HepG2 (cell line): Measurements from ENCODE around the gene SPDYE6. TPM values are rescaled to one million over a fixed set of nuclear protein-coding genes. Genes with fewer than 3 reads are reported as not detected.
"Not testable (repeated sequence)": the region's sequence is repeated elsewhere in the genome, so short reads cannot be mapped to it uniquely, and the experiment has no call there.

Experiments used
- ATAC-seq: fragments of 200-7000 bp; cut with Tn5 transposase; 3 replicates; pipeline ENCODE4 v1.9.1; 2020; ENCODE audit warnings: mild to moderate bottlenecking, moderate library complexity
- BruUV-seq: library from RNA; stranded (reverse); fragments of 400-500 nt; replicated peaks from 2 replicates; lab custom pipeline; 2021; lab: Mats Ljungman, UMichigan
- CTCF ChIA-PET: fragments of 300-600 bp; formaldehyde crosslinking; extraction: SDS; loops from one replicate; lab custom pipeline; 2021; ENCODE audit warnings: low total read pairs, inconsistent platforms, low intra/inter-chr PET ratio; lab: Yijun Ruan, JAX
- POLR2A ChIA-PET: fragments of 350-600 bp; sonication (Branson Sonifier 250); formaldehyde crosslinking; loops from one replicate; lab custom pipeline; 2020; ENCODE audit warnings: antibody characterized with exemption, inconsistent platforms; lab: Yijun Ruan, JAX
- DNase-seq: peaks from one replicate; pipeline ENCODE4 v3.0.0-alpha.2; 2015; ENCODE audit warnings: low spot score
- FAIRE-seq: peaks from 3 replicates; lab custom pipeline; 2011; peaks lifted over from hg19 to GRCh38; lab: Jason Lieb, UNC
- H2AFZ ChIP-seq: one replicate; pipeline ENCODE4 v1.6.1; 2011; ENCODE audit warnings: low read length, inconsistent platforms
- H3K27ac ChIP-seq: fragments of 300-600 bp; 3 replicates; pipeline ENCODE4 v1.8.0; 2011; ENCODE audit warnings: mixed run types, mild to moderate bottlenecking, mixed read lengths, low read length, inconsistent platforms; ENCODE audit not compliant: insufficient read depth; ENCODE audit errors: extremely low read length
- H3K27me3 ChIP-seq, 2 experiments: fragments of 200-600 bp in 1 of 2; 2 replicates in 1 of 2; 3 replicates in 1 of 2; pipeline versions ENCODE4 v1.6.0 to v1.8.0; 2011; ENCODE audit warnings: low read length in 2 of 2, mild to moderate bottlenecking in 2 of 2, moderate library complexity in 2 of 2, inconsistent platforms in 1 of 2; ENCODE audit not compliant: insufficient read depth in 2 of 2, control insufficient read depth in 1 of 2
- H3K36me3 ChIP-seq, 2 experiments: fragments of 200-600 bp in 1 of 2; replicated peaks in 1 of 2; 2 replicates in 1 of 2; 3 replicates in 1 of 2; pipeline versions ENCODE4 v1.5.1 to v1.8.0; 2011; ENCODE audit warnings: low read length in 2 of 2, inconsistent platforms in 1 of 2; ENCODE audit not compliant: insufficient read depth in 2 of 2, control insufficient read depth in 1 of 2
- H3K4me1 ChIP-seq: 2 replicates; pipeline ENCODE4 v1.5.1; 2012; ENCODE audit warnings: low read length, inconsistent platforms; ENCODE audit not compliant: insufficient read depth
- H3K4me2 ChIP-seq: 2 replicates; pipeline ENCODE4 v1.6.0; 2011; ENCODE audit warnings: low read depth, low read length, inconsistent platforms
- H3K4me3 ChIP-seq, 3 experiments: fragments of 200-600 bp in 1 of 3; sonication (generic), shearing (Covaris generic) in 1 of 3; replicated peaks in 1 of 3; 2 replicates each; pipeline ENCODE4 v1.5.1; 2011 to 2016; ENCODE audit warnings: low read length in 3 of 3, inconsistent platforms in 2 of 3, low read depth in 2 of 3, mild to moderate bottlenecking in 2 of 3, control low read depth in 1 of 3, mixed read lengths in 1 of 3; ENCODE audit not compliant: insufficient read depth in 1 of 3
- H3K79me2 ChIP-seq: one replicate; pipeline ENCODE4 v1.6.1; 2011; ENCODE audit warnings: low read length, inconsistent platforms; ENCODE audit not compliant: insufficient read depth
- H3K9ac ChIP-seq: 2 replicates; pipeline ENCODE4 v1.6.0; 2011; ENCODE audit warnings: mild to moderate bottlenecking, low read depth, low read length, inconsistent platforms; ENCODE audit not compliant: insufficient read depth
- H3K9me3 ChIP-seq: 2 replicates; pipeline ENCODE4 v1.5.1; 2012; ENCODE audit warnings: mild to moderate bottlenecking, low read length
- H4K20me1 ChIP-seq: 2 replicates; pipeline ENCODE4 v1.6.0; 2011; ENCODE audit warnings: inconsistent platforms, mild to moderate bottlenecking, low read length, moderate library complexity; ENCODE audit not compliant: insufficient read depth
- ARID2 ChIP-seq: sonication (generic); formaldehyde crosslinking; IDR thresholded peaks from 2 replicates; pipeline ENCODE4 v1.8.1; 2022; ENCODE audit warnings: mild to moderate bottlenecking, missing genetic modification reagents, borderline replicate concordance
- CCDC6 ChIP-seq: sonication (generic); formaldehyde crosslinking; IDR thresholded peaks from 2 replicates; pipeline ENCODE4 v1.8.1; 2022; ENCODE audit warnings: mild to moderate bottlenecking, missing genetic modification reagents, moderate library complexity
- GATAD2A ChIP-seq: IDR thresholded peaks from 2 replicates; pipeline ENCODE4 v1.6.1; 2016
- MAFK ChIP-seq, 2 experiments: IDR thresholded peaks in 1 of 2; conservative IDR thresholded peaks in 1 of 2; 2 replicates each; pipeline ENCODE4 v1.6.1; 2011; ENCODE audit warnings: improper control_type of control experiment in 2 of 2, low read length in 2 of 2
- PHF21A ChIP-seq: sonication (generic); formaldehyde crosslinking; IDR thresholded peaks from 2 replicates; pipeline ENCODE4 v1.5.0; 2020; ENCODE audit warnings: mild to moderate bottlenecking, missing genetic modification reagents
- TSC22D2 ChIP-seq: sonication (generic); formaldehyde crosslinking; IDR thresholded peaks from 2 replicates; pipeline ENCODE4 v1.5.1; 2020; ENCODE audit warnings: missing genetic modification reagents, mild to moderate bottlenecking, borderline replicate concordance
- ZBTB21 ChIP-seq: sonication (generic); formaldehyde crosslinking; IDR thresholded peaks from 2 replicates; pipeline ENCODE4 v1.4.0; 2020; ENCODE audit warnings: missing genetic modification reagents
- ZNF282 ChIP-seq: fragments of 450-650 bp; IDR thresholded peaks from 2 replicates; pipeline ENCODE4 v1.6.1; 2018; ENCODE audit not compliant: partially characterized antibody
- WGBS: methylation state at CpG from one replicate; pipeline ENCODE4 v1.1.6; 2017; ENCODE audit warnings: low lambda C conversion rate; 5-methylcytosine and 5-hydroxymethylcytosine counted together
- in situ Hi-C: cut with HindIII; loops from 2 replicates; pipeline ENCODE4 v1.10.0; 2017; ENCODE audit warnings: low pct_unique_long_range_greater_than_20kb; ENCODE audit not compliant: extremely low pct_ligation_motif_present
- intact Hi-C: fragments of 100-400 bp; cut with micrococcal nuclease; formaldehyde crosslinking; loops from one replicate; pipeline ENCODE4 v1.10.0; 2022; ENCODE audit not compliant: unreplicated experiment
- polyA plus RNA-seq, 8 experiments: library from polyadenylated mRNA; depleted of rRNA in 3 of 8; stranded (reverse) in 7 of 8; unstranded in 1 of 8; fragments of >200 nt; fragmentation: Illumina TruSeq in 4 of 8; extraction: Trizol in 4 of 8; gene quantifications; 2 replicates each; pipeline versions ENCODE4 v1.2.1 to v1.2.3, GENCODE V29; 2011 to 2016; ENCODE audit warnings: low read depth in 4 of 8, missing spikeins in 1 of 8, mixed read lengths in 1 of 8; ENCODE audit not compliant: insufficient read depth in 1 of 8
- total RNA-seq, 5 experiments: library from RNA; depleted of rRNA; stranded (reverse); fragments of >200 nt; fragmentation: Illumina TruSeq; extraction: Trizol; gene quantifications; 2 replicates each; pipeline ENCODE4 v1.2.3, GENCODE V29; 2016; ENCODE audit warnings: low read depth in 1 of 5
- TF ChIP-seq, protein P1 (sequence below): IDR thresholded peaks from 2 replicates; pipeline ENCODE4 v1.4.0; 2020; ENCODE audit warnings: mild to moderate bottlenecking, missing genetic modification reagents

The SPDYE6 gene
- total and polyA plus RNA-seq, 2 of the 13 experiments (the other 11 are each of a cell fraction or from before 2014, with no cell fraction given): 0.07 TPM; not detected in 1

GRCh38 chr7:102327183-102327582, 29.1 kb downstream of the SPDYE6 start:
- H3K9me3 ChIP-seq, ATAC-seq, FAIRE-seq, H3K9ac ChIP-seq, BruUV-seq, H3K27ac ChIP-seq, in situ Hi-C loops, H3K79me2 ChIP-seq, H3K4me2 ChIP-seq, H3K36me3 ChIP-seq, H3K4me1 ChIP-seq, CTCF ChIA-PET, H2AFZ ChIP-seq, H4K20me1 ChIP-seq, intact Hi-C loops, DNase-seq, H3K4me3 ChIP-seq: not testable (repeated sequence)
- POLR2A ChIA-PET: interaction anchor here (1.0 kb wide), 1 partner anchor 36 kb away, joined by 3 read pairs; no protein-coding TSS in a partner anchor
- 2% methylated on average over 6 of the region's 6 CpGs for WGBS
- H3K27me3 ChIP-seq: peaks cover 0 to 13% of the 10 kb centered on the region in 2 experiments; a peak in 3 of 5 replicates

- Histone ChIP-seq H3K79me2 (no peaks in the 10 kb centered on the region), H4K20me1 (no peaks in the 10 kb centered on the region), H3K27me3 (peaks cover 0 to 13% of the 10 kb centered on the region in 2 experiments; a peak in 3 of 5 replicates), H3K4me2 (no peak overlapping the region), H3K9ac (no peak overlapping the region), H3K9me3 (no peaks in the 10 kb centered on the region), H3K27ac (no peak overlapping the region), H3K36me3 (no peaks in the 10 kb centered on the region), H2AFZ (no peak overlapping the region), H3K4me3 (no peak overlapping the region), H3K4me1 (no peaks in the 10 kb centered on the region)
- ATAC-seq: no peak
- intact Hi-C loops (no loop called here), in situ Hi-C loops (no loop called here)
- DNase-seq: no peak
- no peak for TF ChIP-seq CCDC6 (CRISPR knock-in tag)
- no peak for TF ChIP-seq PHF21A
- TF ChIP-seq TSC22D2 (CRISPR knock-in tag): no peak
- TF ChIP-seq ARID2 (CRISPR knock-in tag): no peak
- TF ChIP-seq, protein P1, sequence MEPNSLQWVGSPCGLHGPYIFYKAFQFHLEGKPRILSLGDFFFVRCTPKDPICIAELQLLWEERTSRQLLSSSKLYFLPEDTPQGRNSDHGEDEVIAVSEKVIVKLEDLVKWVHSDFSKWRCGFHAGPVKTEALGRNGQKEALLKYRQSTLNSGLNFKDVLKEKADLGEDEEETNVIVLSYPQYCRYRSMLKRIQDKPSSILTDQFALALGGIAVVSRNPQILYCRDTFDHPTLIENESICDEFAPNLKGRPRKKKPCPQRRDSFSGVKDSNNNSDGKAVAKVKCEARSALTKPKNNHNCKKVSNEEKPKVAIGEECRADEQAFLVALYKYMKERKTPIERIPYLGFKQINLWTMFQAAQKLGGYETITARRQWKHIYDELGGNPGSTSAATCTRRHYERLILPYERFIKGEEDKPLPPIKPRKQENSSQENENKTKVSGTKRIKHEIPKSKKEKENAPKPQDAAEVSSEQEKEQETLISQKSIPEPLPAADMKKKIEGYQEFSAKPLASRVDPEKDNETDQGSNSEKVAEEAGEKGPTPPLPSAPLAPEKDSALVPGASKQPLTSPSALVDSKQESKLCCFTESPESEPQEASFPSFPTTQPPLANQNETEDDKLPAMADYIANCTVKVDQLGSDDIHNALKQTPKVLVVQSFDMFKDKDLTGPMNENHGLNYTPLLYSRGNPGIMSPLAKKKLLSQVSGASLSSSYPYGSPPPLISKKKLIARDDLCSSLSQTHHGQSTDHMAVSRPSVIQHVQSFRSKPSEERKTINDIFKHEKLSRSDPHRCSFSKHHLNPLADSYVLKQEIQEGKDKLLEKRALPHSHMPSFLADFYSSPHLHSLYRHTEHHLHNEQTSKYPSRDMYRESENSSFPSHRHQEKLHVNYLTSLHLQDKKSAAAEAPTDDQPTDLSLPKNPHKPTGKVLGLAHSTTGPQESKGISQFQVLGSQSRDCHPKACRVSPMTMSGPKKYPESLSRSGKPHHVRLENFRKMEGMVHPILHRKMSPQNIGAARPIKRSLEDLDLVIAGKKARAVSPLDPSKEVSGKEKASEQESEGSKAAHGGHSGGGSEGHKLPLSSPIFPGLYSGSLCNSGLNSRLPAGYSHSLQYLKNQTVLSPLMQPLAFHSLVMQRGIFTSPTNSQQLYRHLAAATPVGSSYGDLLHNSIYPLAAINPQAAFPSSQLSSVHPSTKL (CRISPR knock-in tag): no peak
- no peak for TF ChIP-seq GATAD2A (CRISPR knock-in tag)
- no peak for TF ChIP-seq ZBTB21 (CRISPR knock-in tag)
- no peak for TF ChIP-seq ZNF282
- no peak for TF ChIP-seq MAFK (conservative IDR thresholded peaks at IDR 0.05 in 1 of 2, IDR thresholded peaks at IDR 0.05 in 1 of 2; ENCODE audit: low read length in 2 of 2)
- no peak for FAIRE-seq
- ChIA-PET CTCF (no interaction called here), POLR2A (no interaction called here)
- no TSS peak for BruUV-seq
- 27% methylated on average over 11 of the region's 11 CpGs for WGBS
These were observed 29.9 kb downstream of the SPDYE6 start for GRCh38 chr7:102326157-102326889.
